Natural killer cell treated with Interleukin-12 subunit alpha and Interleukin-12 subunit beta and Interleukin-15 and Interleukin-18, amount 100 ng/mL, for 72 hours (primary cell): Measurements from ENCODE around the gene FAM187B. TPM values are rescaled to one million over a fixed set of nuclear protein-coding genes. Genes with fewer than 3 reads are reported as not detected.

Experiments used
- ATAC-seq, 2 donors: fragments of 150-1000 bp; cut with Tn5 transposase in 1 of 2; sonication (Bioruptor Pico), chemical (Tn5 transposase) in 1 of 2; 2 replicates each; pipeline ENCODE4 v1.10.0; 2021
- DNase-seq: peaks from one replicate; pipeline ENCODE4 v3.0.0; 2022; ENCODE audit warnings: low spot score
- H3K27ac Mint-ChIP-seq, 2 donors: 1 replicate in 1 of 2; 2 replicates in 1 of 2; pipeline ENCODE4 v1.8.0; 2022; ENCODE audit warnings: mixed read lengths in 2 of 2, mild to moderate bottlenecking in 1 of 2, moderate library complexity in 1 of 2
- H3K27me3 Mint-ChIP-seq, 2 donors: 1 replicate in 1 of 2; 2 replicates in 1 of 2; pipeline ENCODE4 v1.8.0; 2022; ENCODE audit warnings: mixed read lengths in 2 of 2
- H3K36me3 Mint-ChIP-seq: one replicate; pipeline ENCODE4 v1.8.0; 2022; ENCODE audit warnings: mixed read lengths
- H3K4me1 Mint-ChIP-seq, 2 donors: 1 replicate in 1 of 2; 2 replicates in 1 of 2; pipeline ENCODE4 v1.8.0; 2022; ENCODE audit warnings: low read depth in 2 of 2, mixed read lengths in 2 of 2, mild to moderate bottlenecking in 1 of 2
- H3K4me3 Mint-ChIP-seq: one replicate; pipeline ENCODE4 v1.8.0; 2022; ENCODE audit warnings: mixed read lengths
- H3K9me3 Mint-ChIP-seq: 2 replicates; pipeline ENCODE4 v1.8.0; 2022; ENCODE audit warnings: mixed read lengths
- total RNA-seq, 2 donors: library from RNA; stranded (reverse); gene quantifications; one replicate each; pipeline ENCODE4 v1.2.3, GENCODE V29; 2022

The FAM187B gene
- total RNA-seq, 2 donors from 2014 or later = not detected

GRCh38 chr19:35177377-35178274, 50.9 kb downstream of the FAM187B start:
- no peaks in the 10 kb centered on the region for H3K27me3 Mint-ChIP-seq
- no peak overlapping the region for H3K4me3 Mint-ChIP-seq
- H3K36me3 Mint-ChIP-seq = no peaks in the 10 kb centered on the region
- ATAC-seq (no peak), DNase-seq (no peak)
- peaks cover 0 to 4% of the 10 kb centered on the region in 2 donors for H3K4me1 Mint-ChIP-seq
- peaks cover 4% of the 10 kb centered on the region for H3K9me3 Mint-ChIP-seq
- H3K27ac Mint-ChIP-seq = no peak overlapping the region

- H3K4me1 Mint-ChIP-seq = peaks cover 7 to 13% of the 10 kb centered on the region in 2 donors
Measured at GRCh38 chr19:35176181-35176570, 52.4 kb downstream of the FAM187B start.

More at GRCh38 chr19:35176181-35176570, 52.4 kb downstream of the FAM187B start:
- Mint-ChIP-seq H3K27ac (peak overlapping the region in 1 of 2 donors; percentile 39), H3K9me3 (peaks cover 4% of the 10 kb centered on the region), H3K27me3 (no peaks in the 10 kb centered on the region), H3K4me3 (no peak overlapping the region), H3K36me3 (no peaks in the 10 kb centered on the region)
- no peak for ATAC-seq
- DNase-seq = no peak

Other genes starting within 250 kb of the FAM187B start
- 100 to 1,000 TPM in 1 of 2 donors, 10 to 100 TPM in 1; 57.8 to 106 TPM for gene GRAMD1A, start 228.4 kb downstream of the FAM187B start, total RNA-seq
- gene SCN1B, start 198.3 kb downstream of the FAM187B start, total RNA-seq = under 1 TPM; 0.52 to 0.95 TPM
- gene HPN, start 187.0 kb downstream of the FAM187B start, total RNA-seq = under 1 TPM in 1 of 2 donors, not detected in 1; 0.31 TPM
- not detected for gene FXYD3, start 112.9 kb downstream of the FAM187B start, total RNA-seq
- gene LGI4, start 93.7 kb downstream of the FAM187B start, total RNA-seq = not detected
- not detected for gene FXYD1, start 89.9 kb downstream of the FAM187B start, total RNA-seq
- gene FXYD7, start 85.5 kb downstream of the FAM187B start, total RNA-seq = not detected
- 100 to 1,000 TPM; 141 to 236 TPM for gene FXYD5, start 74.0 kb downstream of the FAM187B start, total RNA-seq
- 1 to 10 TPM; 1.5 to 2.7 TPM for gene LSR, start 20.3 kb upstream of the FAM187B start, total RNA-seq
- gene USF2, start 40.2 kb upstream of the FAM187B start, total RNA-seq = 100 to 1,000 TPM in 1 of 2 donors, 10 to 100 TPM in 1; 90.4 to 102 TPM
- 1 to 10 TPM in 1 of 2 donors, under 1 TPM in 1; 0.92 to 2.4 TPM for gene HAMP, start 53.8 kb upstream of the FAM187B start, total RNA-seq
- gene MAG, start 63.4 kb upstream of the FAM187B start, total RNA-seq = under 1 TPM in 1 of 2 donors, not detected in 1; 0.38 TPM
- gene CD22, start 100.4 kb upstream of the FAM187B start, total RNA-seq = 10 to 100 TPM in 1 of 2 donors, 1 to 10 TPM in 1; 1.1 to 15.0 TPM
- gene FFAR1, start 119.2 kb upstream of the FAM187B start, total RNA-seq = under 1 TPM; 0.19 to 0.36 TPM
- under 1 TPM in 1 of 2 donors, not detected in 1; 0.62 TPM for gene FFAR3, start 129.7 kb upstream of the FAM187B start, total RNA-seq
- under 1 TPM in 1 of 2 donors, not detected in 1; 0.56 TPM for gene GPR42, start 142.3 kb upstream of the FAM187B start, total RNA-seq
- not detected for gene FFAR2, start 219.5 kb upstream of the FAM187B start, total RNA-seq